GM18861 (cell line): ENCODE results near the gene EMC9.
"Not testable (repeated sequence)": the region's sequence is repeated elsewhere in the genome, so short reads cannot be mapped to it uniquely, and the experiment has no call there.

Experiments used
- ATAC-seq: cut with Tn5 transposase; IDR thresholded peaks from one replicate; pipeline ENCODE4 v1.9.1; 2021; ENCODE audit not compliant: unreplicated experiment

Gene EMC9

DNA sequence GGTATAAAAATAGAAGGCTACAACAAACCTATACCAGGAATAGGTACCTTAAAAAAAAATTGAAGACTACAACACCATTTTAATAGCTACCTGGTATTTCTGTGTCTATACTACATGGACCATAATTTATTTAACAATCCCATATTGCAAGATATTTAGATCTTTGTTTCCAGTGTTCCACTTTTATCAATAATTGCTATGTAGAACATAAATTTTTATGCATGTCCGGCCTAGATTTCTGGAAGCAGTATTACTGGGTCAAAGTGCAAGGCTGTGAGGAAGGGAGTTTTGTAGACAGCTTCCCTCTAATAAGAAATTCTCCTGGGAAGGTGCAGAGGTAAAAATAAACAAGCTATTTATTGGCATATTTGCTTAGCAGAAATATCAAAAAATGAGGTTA, 30.9 kb downstream of the EMC9 start:
- ATAC-seq: no peak

DNA sequence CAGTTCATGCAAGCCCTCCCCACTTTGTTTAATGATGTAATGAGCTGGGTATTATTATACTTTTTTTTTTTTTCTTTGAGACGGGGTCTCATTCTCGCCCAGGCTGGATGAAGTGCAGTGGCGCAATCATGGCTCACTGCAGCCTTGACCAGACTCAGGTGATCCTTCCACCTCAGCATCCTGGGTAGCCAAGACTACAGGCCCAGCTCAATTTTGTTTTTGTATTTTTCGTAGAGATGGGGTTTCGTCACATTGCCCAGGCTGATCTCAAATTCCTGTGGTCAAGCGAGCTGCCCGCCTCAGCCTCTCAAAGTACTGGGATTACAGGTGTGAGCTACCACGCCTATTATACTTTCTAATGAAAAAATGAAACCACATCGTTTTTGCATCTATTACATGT, 31.3 kb downstream of the EMC9 start:
- ATAC-seq: no peak

DNA sequence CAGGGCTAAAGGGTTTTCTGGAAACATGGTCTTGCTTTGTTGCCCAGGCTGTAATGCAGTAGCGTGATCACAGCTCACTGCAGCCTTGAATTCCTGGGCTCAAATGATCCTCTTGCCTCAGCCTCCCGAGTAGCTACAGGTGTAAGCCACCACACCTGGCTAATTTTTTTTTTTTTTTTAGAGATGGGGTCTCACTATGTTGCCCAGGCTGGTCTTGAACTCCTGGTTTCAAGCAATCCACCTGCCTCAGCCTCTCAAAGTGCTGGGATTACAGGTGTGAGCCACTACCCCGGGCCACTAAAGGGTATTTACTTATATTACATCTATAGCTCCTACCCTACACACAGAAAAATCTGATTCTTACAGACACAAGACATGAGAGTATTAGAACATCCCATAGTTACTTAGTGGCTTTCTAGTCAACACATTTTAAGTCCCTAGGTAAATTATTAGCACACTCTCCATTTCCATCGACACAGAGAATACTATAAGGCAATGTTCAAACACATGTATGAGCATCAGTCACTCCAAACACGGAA, 33.0 kb downstream of the EMC9 start:
- ATAC-seq: no peak

DNA sequence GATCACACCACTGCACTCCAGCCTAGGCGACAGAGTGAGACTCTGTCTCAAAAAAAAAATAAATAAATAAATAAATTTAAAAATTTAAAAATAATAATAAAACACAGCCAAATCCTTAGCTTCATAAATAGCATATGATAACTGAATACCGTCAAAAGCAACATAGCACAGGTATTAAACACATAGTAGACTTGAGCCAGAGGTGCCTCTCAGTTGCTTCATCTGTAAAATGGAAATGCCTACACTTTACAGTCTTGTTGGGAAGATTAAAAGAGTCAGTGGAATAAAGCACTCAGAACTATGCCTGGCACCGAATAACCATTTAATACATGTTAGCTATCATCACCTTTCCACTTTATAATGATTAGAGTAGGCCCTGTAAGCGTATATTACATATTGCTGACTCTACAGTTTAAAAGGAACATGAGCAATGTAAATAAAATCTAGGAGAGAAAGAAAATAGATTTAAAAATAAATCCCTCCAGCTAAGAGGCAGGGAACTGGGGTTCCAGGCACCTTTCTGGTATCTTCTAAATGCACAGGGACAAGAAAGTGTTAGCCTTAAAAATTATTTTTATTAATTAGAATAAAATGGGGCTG, 34.6 kb downstream of the EMC9 start:
- no peak for ATAC-seq

DNA sequence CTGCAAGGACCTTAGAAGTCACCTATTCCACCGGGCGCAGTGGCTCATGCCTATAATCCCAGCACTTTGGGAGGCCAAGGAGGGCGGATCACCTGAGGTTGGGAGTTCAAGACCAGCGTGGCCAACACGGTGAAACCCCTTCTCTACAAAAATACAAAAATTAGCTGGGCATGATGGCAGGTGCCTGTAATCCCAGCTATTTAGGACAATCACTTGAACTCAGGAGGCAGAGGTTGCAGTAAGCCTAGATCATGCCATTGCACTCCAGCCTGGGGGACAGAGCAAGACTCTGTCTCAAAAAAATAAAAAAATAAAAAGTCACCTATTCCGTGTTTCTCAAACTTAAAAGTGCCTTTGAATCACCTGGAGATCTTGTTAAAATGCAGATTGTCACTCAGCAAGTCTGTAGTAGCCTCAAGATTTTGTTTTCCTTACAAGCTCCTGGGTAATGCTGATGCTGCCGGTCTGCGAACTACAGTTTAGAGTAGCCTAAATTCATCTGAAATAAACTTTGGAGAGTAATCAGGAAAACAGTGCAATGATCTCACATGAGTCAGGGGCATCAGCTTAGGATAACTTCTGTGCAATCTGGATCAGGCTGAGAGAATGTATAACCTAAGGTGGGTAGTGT, 35.7 kb downstream of the EMC9 start:
- ATAC-seq: not testable (repeated sequence)

DNA sequence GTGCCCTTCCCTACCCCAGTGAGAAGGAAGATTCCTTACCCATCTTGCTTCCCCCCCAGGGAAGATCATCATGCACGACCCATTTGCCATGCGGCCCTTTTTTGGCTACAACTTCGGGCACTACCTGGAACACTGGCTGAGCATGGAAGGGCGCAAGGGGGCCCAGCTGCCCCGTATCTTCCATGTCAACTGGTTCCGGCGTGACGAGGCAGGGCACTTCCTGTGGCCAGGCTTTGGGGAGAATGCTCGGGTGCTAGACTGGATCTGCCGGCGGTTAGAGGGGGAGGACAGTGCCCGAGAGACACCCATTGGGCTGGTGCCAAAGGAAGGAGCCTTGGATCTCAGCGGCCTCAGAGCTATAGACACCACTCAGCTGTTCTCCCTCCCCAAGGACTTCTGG, 37.9 kb downstream of the EMC9 start:
- no peak for ATAC-seq

DNA sequence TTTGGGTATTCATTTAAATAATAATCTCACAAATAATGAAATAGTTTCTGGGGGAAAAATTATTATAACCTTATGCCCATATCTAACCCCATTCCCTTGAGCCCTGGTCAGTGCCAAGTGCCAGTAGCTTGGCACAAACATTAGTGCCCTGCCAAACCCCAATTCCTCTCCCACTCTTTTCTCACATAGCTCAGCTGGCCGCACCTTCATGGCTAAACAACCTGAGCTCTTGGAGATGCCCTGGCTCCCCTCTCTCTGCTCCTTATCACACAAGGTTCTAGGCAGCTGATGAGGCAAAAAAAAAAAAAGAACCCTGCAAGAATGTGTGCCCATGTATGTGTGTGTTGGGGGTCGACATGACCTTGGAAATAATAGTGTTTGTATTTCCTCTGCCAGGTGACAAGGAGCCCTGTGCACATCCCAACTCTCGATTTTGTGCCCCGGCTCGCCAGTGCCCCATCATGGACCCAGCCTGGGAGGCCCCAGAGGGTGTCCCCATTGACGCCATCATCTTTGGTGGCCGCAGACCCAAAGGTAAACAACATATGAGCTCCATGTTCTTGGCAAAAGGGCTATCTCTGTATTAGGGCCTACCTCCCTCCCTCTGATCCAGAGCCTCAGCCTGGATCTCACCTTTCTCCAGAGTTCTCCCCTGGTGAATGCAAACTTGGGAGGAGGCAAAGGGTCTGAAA, 38.9 kb downstream of the EMC9 start:
- ATAC-seq: no peak

DNA sequence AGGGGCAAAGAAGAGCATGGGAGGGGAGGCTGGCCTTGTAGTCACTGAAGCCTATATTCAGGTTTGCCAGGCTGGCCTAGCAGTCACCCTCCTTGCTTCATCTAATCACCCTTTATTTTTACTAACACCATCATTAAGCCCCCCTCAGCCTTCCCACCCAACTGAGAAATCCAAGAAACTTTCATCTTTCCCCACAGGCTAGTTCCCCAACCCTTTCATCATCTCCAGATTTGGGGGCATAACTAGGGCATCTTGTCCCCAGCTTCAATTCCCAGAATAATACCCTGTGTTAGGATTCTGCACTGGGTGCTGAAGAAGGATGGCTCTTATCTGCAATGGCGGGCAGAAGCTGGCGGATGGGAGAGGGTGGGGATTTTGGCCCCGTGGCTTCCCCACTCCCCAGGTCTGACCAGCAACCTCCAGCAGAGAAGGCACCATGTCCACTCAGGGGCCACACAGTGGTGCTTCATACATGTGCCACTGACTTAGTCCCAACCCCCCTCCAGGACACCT, 40.4 kb downstream of the EMC9 start:
- no peak for ATAC-seq

DNA sequence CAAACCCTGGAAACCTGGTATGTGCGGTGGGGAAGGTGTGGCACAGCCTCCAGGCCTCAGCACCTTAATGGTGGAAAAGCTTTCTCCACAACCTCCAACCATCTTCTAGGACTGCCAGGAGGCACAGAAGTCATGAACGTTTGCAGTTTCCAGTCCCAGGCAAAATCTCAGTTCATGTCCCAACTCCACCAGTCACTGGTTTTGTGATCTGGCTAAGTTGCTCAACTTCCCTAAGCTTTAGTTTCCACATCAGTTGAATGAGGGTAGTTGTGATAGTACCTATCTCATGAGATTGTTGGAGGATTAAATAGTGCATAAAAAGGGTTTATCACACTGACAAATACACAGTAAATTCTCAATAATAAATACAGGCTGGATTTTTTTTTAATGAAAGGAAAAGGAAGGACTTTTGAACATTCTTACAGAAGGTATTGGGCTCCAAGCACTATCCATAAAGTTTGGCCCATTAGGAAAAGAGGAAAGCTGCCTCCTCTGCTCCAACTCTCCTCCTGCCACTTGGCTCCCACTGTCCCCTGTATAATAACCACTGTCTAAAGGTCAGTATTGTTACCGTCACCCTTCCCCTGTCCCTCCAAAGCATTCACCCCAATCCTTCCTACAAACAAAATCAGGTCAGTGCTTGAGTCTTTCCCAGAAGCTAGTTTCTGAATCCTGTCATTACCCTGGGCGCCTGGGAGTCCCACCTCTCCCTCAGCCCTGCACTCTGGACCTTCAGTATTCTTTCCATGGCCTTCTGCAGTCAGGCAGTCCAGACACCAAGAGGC, 41.0 kb downstream of the EMC9 start:
- no peak for ATAC-seq

DNA sequence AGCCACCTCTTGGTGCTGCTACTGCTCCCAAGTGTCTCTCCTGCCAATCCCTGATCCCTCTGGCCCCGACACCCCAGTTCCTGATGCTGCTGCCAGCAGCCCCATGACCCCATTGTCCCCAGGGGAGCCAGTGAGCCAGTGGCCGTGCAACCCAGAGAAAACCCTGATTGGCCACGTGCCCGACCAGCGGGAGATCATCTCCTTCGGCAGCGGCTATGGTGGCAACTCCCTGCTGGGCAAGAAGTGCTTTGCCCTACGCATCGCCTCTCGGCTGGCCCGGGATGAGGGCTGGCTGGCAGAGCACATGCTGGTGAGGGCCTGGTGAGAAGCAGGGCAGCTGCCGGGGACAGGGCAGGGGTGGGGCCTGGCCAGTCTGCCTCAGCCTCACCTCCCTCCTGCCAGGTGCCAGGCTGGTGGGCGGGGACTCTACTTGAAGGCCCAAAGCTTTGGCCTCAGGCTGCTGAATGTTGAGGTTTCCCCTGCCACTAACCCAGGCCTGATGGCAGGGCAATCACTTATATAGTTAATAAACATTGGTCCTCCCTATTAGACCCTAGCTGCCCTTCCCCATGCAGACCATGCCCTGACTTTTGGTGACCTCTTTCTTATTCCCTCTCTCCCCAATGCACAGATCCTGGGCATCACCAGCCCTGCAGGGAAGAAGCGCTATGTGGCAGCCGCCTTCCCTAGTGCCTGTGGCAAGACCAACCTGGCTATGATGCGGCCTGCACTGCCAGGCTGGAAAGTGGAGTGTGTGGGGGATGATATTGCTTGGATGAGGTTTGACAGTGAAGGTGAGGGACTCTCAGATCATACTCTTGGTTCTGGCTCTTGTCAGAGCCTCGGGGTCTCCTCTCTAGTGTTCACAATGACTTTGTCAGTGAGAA, 42.2 kb downstream of the EMC9 start:
- no peak for ATAC-seq

DNA sequence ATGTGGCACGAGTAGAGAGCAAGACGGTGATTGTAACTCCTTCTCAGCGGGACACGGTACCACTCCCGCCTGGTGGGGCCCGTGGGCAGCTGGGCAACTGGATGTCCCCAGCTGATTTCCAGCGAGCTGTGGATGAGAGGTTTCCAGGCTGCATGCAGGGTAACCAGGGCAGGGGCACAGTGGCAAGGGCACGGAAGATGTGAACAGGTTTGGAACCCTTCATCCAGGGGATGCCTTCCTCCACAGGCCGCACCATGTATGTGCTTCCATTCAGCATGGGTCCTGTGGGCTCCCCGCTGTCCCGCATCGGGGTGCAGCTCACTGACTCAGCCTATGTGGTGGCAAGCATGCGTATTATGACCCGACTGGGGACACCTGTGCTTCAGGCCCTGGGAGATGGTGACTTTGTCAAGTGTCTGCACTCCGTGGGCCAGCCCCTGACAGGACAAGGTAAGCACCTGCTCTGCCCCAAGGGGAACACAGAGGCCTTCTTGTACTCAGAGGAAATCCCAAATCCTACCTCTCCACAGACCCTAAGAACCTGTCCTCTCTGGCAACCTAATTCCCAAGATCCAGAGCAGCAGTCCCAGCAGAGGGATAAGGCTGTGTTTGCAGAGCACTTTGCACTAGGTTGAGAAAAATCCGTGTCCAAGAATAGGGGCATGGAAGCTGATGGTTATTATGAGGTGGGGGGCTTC, 43.0 kb downstream of the EMC9 start:
- no peak for ATAC-seq

DNA sequence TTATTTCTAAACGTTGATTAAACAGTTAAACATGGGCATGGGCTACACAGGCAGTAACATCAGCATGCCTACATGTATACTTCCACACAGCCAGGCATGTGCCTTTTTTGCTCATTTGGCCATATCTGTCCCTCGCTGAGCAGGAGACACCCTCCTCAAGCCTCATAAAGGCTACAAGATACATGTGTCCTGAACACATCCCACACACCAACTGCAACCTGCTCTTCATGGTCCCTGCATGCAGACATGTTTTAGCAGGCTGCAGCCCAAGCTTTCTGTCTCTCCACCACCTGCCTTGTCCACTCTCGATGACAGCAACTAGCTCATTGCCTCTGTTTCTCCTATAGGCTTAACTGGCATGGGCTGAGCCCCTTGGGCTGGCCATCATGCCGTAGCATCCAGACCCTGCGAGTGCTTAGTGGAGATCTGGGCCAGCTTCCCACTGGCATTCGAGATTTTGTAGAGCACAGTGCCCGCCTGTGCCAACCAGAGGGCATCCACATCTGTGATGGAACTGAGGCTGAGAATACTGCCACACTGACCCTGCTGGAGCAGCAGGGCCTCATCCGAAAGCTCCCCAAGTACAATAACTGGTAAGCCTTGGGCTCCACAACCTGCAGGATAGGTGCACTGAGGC, 44.7 kb downstream of the EMC9 start:
- ATAC-seq: no peak

DNA sequence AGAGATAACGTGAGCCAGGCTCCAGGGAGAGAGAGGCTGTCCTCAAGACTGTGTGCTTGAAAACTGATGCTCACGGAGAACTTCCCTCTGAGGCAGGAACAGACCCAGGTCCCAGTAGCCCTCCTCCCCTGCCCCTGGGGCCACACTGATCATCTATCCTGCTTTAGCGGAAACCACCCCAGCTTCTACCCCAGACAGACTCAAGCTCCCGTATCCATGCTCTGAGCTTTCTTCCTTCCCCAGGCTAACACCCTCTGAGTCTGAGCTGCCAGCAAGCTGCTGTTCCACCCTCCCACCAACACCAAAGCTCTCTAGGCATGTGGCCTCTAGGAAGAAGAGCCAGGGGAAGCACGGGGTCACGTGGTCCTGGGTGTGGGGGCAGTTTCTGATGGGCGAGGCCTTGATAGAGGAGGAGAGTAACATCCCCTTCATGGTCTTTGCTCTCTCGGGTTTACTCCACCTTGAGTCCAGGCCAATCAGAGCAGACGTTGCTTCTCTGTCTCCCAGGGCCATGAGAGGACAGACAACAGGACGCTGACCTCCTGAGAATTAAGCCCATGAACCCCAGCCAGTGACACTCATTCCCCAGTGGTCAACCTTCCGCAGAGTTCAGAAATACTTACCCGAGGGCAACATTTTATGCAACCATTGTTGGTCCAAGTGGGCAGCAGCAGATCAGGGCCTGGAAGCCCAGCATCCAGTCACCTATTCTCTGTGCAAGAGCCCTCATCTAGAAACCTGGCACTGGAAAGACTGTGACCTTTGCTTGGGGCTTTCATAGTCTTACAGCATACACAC, 45.9 kb downstream of the EMC9 start:
- peak; percentile 62 for ATAC-seq

DNA sequence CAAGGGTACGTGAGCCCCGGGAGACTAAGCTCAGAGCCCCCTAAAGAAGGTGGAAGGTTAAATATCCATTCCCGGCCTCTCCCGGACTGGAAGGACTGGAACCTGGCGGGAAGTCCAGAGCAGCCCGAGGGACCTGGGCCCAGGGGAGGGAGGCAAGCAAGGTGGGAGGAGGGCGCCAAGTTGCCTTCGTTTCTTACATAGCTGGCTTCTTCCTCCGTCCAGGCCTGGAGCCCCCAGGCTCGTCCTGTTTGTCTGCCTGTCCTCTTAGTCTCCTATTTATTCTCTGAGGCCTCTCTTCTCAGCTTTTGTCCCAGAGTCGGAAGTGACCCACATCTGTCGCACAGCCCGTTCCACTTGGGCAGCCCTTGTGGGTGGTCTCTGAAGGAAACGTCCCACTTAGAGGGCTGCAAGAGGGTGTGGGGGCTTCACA, 46.5 kb downstream of the EMC9 start:
- no peak for ATAC-seq

DNA sequence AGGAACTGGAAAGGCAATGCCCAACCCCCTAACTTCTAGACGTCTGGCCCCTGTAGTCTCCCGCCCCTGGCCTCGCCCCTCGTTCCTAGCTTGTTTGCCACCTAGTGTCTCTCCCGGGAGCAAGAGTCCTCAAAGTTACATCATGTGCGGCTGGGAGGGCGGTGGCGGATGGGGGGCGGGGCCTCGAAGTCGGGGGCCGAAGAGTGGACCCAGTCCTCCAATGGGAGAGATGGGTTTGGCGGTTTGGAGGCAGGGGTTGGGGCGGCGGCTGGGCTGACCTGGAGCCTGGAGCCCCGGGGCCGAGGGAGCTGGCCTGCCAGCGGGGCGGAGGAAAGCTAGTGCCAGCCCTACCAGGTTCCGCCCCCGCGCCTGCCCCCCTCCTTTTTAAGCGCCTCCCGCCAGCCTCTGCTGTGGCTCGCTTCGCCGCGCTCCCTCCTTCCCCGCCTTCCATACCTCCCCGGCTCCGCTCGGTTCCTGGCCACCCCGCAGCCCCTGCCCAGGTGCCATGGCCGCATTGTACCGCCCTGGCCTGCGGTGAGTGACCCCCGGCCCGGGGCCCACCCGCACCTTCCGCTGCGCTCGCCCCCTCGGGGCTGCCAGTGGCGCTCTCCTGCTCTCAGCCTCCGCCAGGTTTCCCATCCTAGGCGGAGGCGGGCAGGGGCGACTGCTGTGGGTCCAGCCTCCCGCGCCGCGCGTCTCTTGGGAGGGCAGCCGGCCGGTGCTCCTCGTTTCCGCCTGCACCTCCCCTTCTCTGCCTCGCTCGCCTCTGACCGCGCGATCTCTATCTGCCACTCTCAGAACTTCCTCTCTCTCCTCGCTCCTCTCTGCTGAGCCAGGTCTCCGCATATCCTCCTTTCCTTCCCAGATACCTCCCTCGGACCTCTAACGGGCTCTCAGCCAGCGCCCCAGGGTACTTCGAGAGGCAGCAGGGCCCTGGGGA, 47.2 kb downstream of the EMC9 start, which contains the start of gene PCK2:
PCK2 (plus strand) TSS at position 411 of the 940 bp plus-strand sequence; CDS start at position 506, 95 bp downstream.
- ATAC-seq: no peak

DNA sequence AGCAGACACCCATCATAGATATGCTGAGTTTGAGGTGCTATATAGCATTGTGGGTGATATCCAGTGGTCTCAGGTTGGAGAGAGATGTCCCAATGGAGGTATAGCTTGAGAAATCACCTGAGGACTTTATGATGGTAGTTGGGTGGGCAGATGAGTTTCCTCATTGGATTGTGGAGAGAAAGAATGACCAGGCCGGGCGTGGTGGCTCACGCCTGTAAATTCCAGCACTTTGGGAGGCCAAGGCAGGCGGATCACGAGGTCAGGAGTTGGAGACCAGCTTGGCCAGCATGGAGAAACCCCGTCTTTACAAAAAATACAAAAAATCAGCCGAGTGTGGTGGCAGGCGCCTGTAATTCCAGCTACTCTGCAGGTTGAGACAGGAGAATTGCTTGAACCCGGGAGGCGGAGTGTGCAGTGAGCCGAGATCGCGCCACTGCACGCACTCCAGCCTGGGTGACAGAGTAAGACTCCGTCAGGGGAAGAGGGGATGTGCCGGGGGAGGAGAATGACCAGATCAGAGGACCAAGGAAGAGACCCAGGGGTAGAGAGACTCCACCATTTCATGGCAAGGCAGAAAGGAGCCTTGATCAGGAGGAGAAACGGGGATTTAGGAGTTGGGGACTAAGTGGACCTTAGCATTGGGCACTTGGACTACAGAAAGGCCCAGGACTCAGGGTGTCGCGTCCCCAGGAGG, 48.0 kb downstream of the EMC9 start:
- ATAC-seq: no peak
